CD4-positive, CD25-positive, alpha-beta regulatory T cell (primary cell): ENCODE measurements around the gene TXLNB. TPM values are rescaled to one million over a fixed set of nuclear protein-coding genes. Genes with fewer than 3 reads are reported as not detected.

Source experiments
- ATAC-seq, 2 donors: fragments of 150-1000 bp; cut with Tn5 transposase; one replicate each; pipeline ENCODE4 v1.10.0; 2021; ENCODE audit warnings: low read depth in 2 of 2, moderate number of reproducible peaks in 2 of 2, moderate library complexity in 1 of 2
- DNase-seq, 3 donors: peaks; one replicate each; pipeline versions ENCODE4 v3.0.0 to v3.0.0-alpha.2; 2012 to 2022; ENCODE audit warnings: mixed read lengths in 1 of 3
- H3K27ac ChIP-seq: one replicate; pipeline ENCODE4 v1.7.0; 2013; ENCODE audit warnings: mild to moderate bottlenecking, low read length; ENCODE audit not compliant: insufficient read depth, poor library complexity, severe bottlenecking
- H3K27me3 ChIP-seq: one replicate; pipeline ENCODE4 v1.7.0; 2013; ENCODE audit warnings: low read length; ENCODE audit not compliant: control insufficient read depth, insufficient read depth
- H3K36me3 ChIP-seq: one replicate; pipeline ENCODE4 v1.7.0; 2013; ENCODE audit warnings: mild to moderate bottlenecking, low read length, moderate library complexity; ENCODE audit not compliant: control insufficient read depth, insufficient read depth
- H3K4me1 ChIP-seq: 2 replicates; pipeline ENCODE4 v1.7.0; 2013; ENCODE audit warnings: mild to moderate bottlenecking, low read length; ENCODE audit not compliant: insufficient read depth, control insufficient read depth, poor library complexity, severe bottlenecking
- H3K4me3 ChIP-seq: one replicate; pipeline ENCODE4 v1.7.0; 2013; ENCODE audit warnings: low read depth, mild to moderate bottlenecking, low read length, moderate library complexity
- H3K9me3 ChIP-seq, 2 experiments: 1 replicate in 1 of 2; 2 replicates in 1 of 2; pipeline ENCODE4 v1.7.0; 2013; ENCODE audit warnings: low read length in 2 of 2, mild to moderate bottlenecking in 1 of 2, moderate library complexity in 1 of 2; ENCODE audit not compliant: control insufficient read depth in 2 of 2
- H3K27ac Mint-ChIP-seq, 3 donors: one replicate each; pipeline ENCODE4 v1.8.0; 2020 to 2022; ENCODE audit warnings: mild to moderate bottlenecking in 3 of 3, mixed read lengths in 3 of 3, moderate library complexity in 2 of 3
- H3K27me3 Mint-ChIP-seq: one replicate; pipeline ENCODE4 v1.8.0; 2022; ENCODE audit warnings: mild to moderate bottlenecking, mixed read lengths
- H3K36me3 Mint-ChIP-seq: one replicate; pipeline ENCODE4 v1.8.0; 2020; ENCODE audit warnings: mixed read lengths
- H3K4me1 Mint-ChIP-seq, 4 donors: one replicate each; pipeline ENCODE4 v1.8.0; 2020 to 2022; ENCODE audit warnings: mixed read lengths in 4 of 4, mild to moderate bottlenecking in 1 of 4
- H3K4me3 Mint-ChIP-seq, 4 donors: one replicate each; pipeline ENCODE4 v1.8.0; 2020 to 2022; ENCODE audit warnings: mild to moderate bottlenecking in 4 of 4, mixed read lengths in 4 of 4, moderate library complexity in 3 of 4
- H3K9me3 Mint-ChIP-seq, 7 donors: one replicate each; pipeline ENCODE4 v1.8.0; 2020 to 2022; ENCODE audit warnings: mixed read lengths in 7 of 7, mild to moderate bottlenecking in 3 of 7, moderate library complexity in 2 of 7
- polyA plus RNA-seq, 4 donors: library from polyadenylated mRNA; unstranded; fragments of 300-500 nt; fragmentation: Illumina TruSeq; gene quantifications; one replicate each; pipeline ENCODE4 v1.2.3, GENCODE V29; 2021
- total RNA-seq: library from RNA; stranded (reverse); gene quantifications from one replicate; pipeline ENCODE4 v1.2.3, GENCODE V29; 2022

TXLNB gene
- total and polyA plus RNA-seq, 5 donors from 2014 or later: 0.16 to 0.47 (median 0.25) TPM

GRCh38 chr6:139334806-139335446, 43.1 kb upstream of the TXLNB start:
- Mint-ChIP-seq H3K36me3 (peaks cover 7% of the 10 kb centered on the region), H3K27me3 (peaks cover 6% of the 10 kb centered on the region), H3K27ac (no peak overlapping the region), H3K4me1 (peaks cover 0 to 4% (median 2%) of the 10 kb centered on the region in 4 donors), H3K4me3 (no peak overlapping the region), H3K9me3 (no peaks in the 10 kb centered on the region)
- ATAC-seq (no peak), DNase-seq (no peak)
- Histone ChIP-seq H3K9me3 (no peaks in the 10 kb centered on the region), H3K36me3 (no peaks in the 10 kb centered on the region), H3K27ac (no peak overlapping the region), H3K4me1 (no peaks in the 10 kb centered on the region), H3K4me3 (no peak overlapping the region), H3K27me3 (no peaks in the 10 kb centered on the region)

- Mint-ChIP-seq H3K4me1 (peaks cover 2 to 13% (median 8%) of the 10 kb centered on the region in 4 donors), H3K27ac (no peak overlapping the region), H3K9me3 (peaks cover 0 to 2% (median 0%) of the 10 kb centered on the region in 7 donors), H3K36me3 (peaks cover 11% of the 10 kb centered on the region), H3K27me3 (peaks cover 6% of the 10 kb centered on the region), H3K4me3 (no peak overlapping the region)
- Histone ChIP-seq H3K27me3 (no peaks in the 10 kb centered on the region), H3K9me3 (no peaks in the 10 kb centered on the region), H3K4me3 (no peak overlapping the region), H3K36me3 (no peaks in the 10 kb centered on the region), H3K4me1 (no peaks in the 10 kb centered on the region), H3K27ac (no peak overlapping the region)
- DNase-seq (no peak), ATAC-seq (no peak)
These were observed 39.2 kb upstream of the TXLNB start for GRCh38 chr6:139330826-139331500.

GRCh38 chr6:139330306-139330705, 38.5 kb upstream of the TXLNB start:
- no peak overlapping the region for H3K27ac ChIP-seq
- H3K36me3 Mint-ChIP-seq: peaks cover 12% of the 10 kb centered on the region
- no peaks in the 10 kb centered on the region for H3K36me3 ChIP-seq
- peaks cover 6% of the 10 kb centered on the region for H3K27me3 Mint-ChIP-seq
- H3K9me3 ChIP-seq: no peaks in the 10 kb centered on the region
- H3K4me3 Mint-ChIP-seq: no peak overlapping the region
- H3K9me3 Mint-ChIP-seq: peaks cover 0 to 2% (median 0%) of the 10 kb centered on the region in 7 donors
- H3K27ac Mint-ChIP-seq: no peak overlapping the region
- ATAC-seq: no peak
- no peak for DNase-seq
- H3K4me1 ChIP-seq: peaks cover 2% of the 10 kb centered on the region
- no peaks in the 10 kb centered on the region for H3K27me3 ChIP-seq
- H3K4me1 Mint-ChIP-seq: peaks cover 5 to 20% (median 12%) of the 10 kb centered on the region in 4 donors
- no peak overlapping the region for H3K4me3 ChIP-seq

- no peak for ATAC-seq
- H3K4me3 Mint-ChIP-seq: no peak overlapping the region
- no peaks in the 10 kb centered on the region for H3K27me3 ChIP-seq
- H3K27ac Mint-ChIP-seq: no peak overlapping the region
- H3K36me3 ChIP-seq: no peaks in the 10 kb centered on the region
- H3K9me3 ChIP-seq: no peaks in the 10 kb centered on the region
- H3K36me3 Mint-ChIP-seq: peaks cover 12% of the 10 kb centered on the region
- H3K4me1 ChIP-seq: peaks cover 6% of the 10 kb centered on the region
- peaks cover 0 to 2% (median 0%) of the 10 kb centered on the region in 7 donors for H3K9me3 Mint-ChIP-seq
- peaks cover 8 to 25% (median 12%) of the 10 kb centered on the region in 4 donors for H3K4me1 Mint-ChIP-seq
- no peak overlapping the region for H3K27ac ChIP-seq
- H3K4me3 ChIP-seq: no peak overlapping the region
- DNase-seq: no peak
- H3K27me3 Mint-ChIP-seq: no peaks in the 10 kb centered on the region
These were observed 37.4 kb upstream of the TXLNB start for GRCh38 chr6:139329224-139329623.

GRCh38 chr6:139327038-139327437, 35.2 kb upstream of the TXLNB start:
- no peak overlapping the region for H3K27ac Mint-ChIP-seq
- H3K4me1 Mint-ChIP-seq: peaks cover 23 to 46% (median 30%) of the 10 kb centered on the region in 4 donors
- H3K9me3 Mint-ChIP-seq: peaks cover 0 to 7% (median 1%) of the 10 kb centered on the region in 7 donors

GRCh38 chr6:139325686-139326085, 33.9 kb upstream of the TXLNB start:
- Histone ChIP-seq H3K36me3 (no peaks in the 10 kb centered on the region), H3K27me3 (no peaks in the 10 kb centered on the region), H3K27ac (no peak overlapping the region), H3K9me3 (no peaks in the 10 kb centered on the region), H3K4me1 (peaks cover 22% of the 10 kb centered on the region), H3K4me3 (no peak overlapping the region)
- H3K4me3 Mint-ChIP-seq: peak overlapping the region in 3 of 4 donors; percentile 5 to 54 (median 15)
- peaks cover 23 to 49% (median 31%) of the 10 kb centered on the region in 4 donors for H3K4me1 Mint-ChIP-seq
- H3K9me3 Mint-ChIP-seq: peaks cover 0 to 7% (median 1%) of the 10 kb centered on the region in 7 donors
- no peak for ATAC-seq
- no peak for DNase-seq
- H3K36me3 Mint-ChIP-seq: peaks cover 6% of the 10 kb centered on the region
- H3K27ac Mint-ChIP-seq: peak overlapping the region in 2 of 3 donors; percentile 72 to 80
- peaks cover 5% of the 10 kb centered on the region for H3K27me3 Mint-ChIP-seq

More at GRCh38 chr6:139327038-139327437, 35.2 kb upstream of the TXLNB start:
- Histone ChIP-seq H3K27ac (no peak overlapping the region), H3K4me3 (no peak overlapping the region), H3K4me1 (peaks cover 22% of the 10 kb centered on the region), H3K9me3 (no peaks in the 10 kb centered on the region), H3K27me3 (no peaks in the 10 kb centered on the region), H3K36me3 (no peaks in the 10 kb centered on the region)
- Mint-ChIP-seq H3K36me3 (peaks cover 6% of the 10 kb centered on the region), H3K27me3 (peaks cover 5% of the 10 kb centered on the region), H3K4me3 (no peak overlapping the region)
- DNase-seq (no peak), ATAC-seq (no peak)

GRCh38 chr6:139325125-139325524, 33.3 kb upstream of the TXLNB start:
- Mint-ChIP-seq H3K9me3 (peaks cover 0 to 7% (median 1%) of the 10 kb centered on the region in 7 donors), H3K36me3 (peaks cover 6% of the 10 kb centered on the region), H3K4me1 (peaks cover 23 to 47% (median 30%) of the 10 kb centered on the region in 4 donors), H3K4me3 (no peak overlapping the region), H3K27ac (peak overlapping the region in 2 of 3 donors; percentile 43 to 72), H3K27me3 (peaks cover 5% of the 10 kb centered on the region)
- DNase-seq (no peak), ATAC-seq (no peak)
- Histone ChIP-seq H3K4me3 (no peak overlapping the region), H3K4me1 (peaks cover 22% of the 10 kb centered on the region), H3K27ac (no peak overlapping the region), H3K9me3 (no peaks in the 10 kb centered on the region), H3K36me3 (no peaks in the 10 kb centered on the region), H3K27me3 (no peaks in the 10 kb centered on the region)
